GM10266 (cell line): ENCODE data around the gene PTPRN2.
"Not testable (repeated sequence)": the region's sequence is repeated elsewhere in the genome, so short reads cannot be mapped to it uniquely, and the experiment has no call there.

Experiments used
- DNase-seq: peaks from one replicate; pipeline ENCODE4 v3.0.0; 2012; ENCODE audit errors: extremely low spot score
- CTCF ChIP-seq: IDR thresholded peaks from 2 replicates; pipeline ENCODE4 v1.5.1; 2012; ENCODE audit warnings: mild to moderate bottlenecking, low read depth; ENCODE audit not compliant: control insufficient read depth, insufficient read depth; ENCODE audit errors: missing control alignments

PTPRN2 gene

DNA sequence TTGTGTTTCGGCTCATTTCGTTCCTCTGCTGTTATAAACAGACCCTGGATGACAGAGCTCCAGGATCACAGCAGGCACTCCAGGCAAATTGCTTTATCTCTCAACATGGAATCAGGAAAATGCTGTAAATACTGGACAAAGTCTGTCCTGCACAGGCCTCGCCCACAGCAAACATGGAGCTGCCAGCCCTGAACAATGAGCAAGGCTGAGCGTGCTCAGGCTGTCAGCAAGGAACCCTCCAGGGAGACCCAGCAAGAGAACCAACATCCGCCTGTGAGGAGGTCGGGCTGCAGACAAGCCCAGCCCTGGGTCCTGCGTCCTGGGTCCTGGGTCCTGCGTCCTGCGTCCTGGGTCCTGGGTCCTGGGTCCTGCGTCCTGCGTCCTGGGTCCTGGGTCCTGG is 180.8 kb downstream of the PTPRN2 start:
- TF ChIP-seq CTCF: no peak
- DNase-seq: no peak

GRCh38 chr7:158406364-158406763 is 181.3 kb downstream of the PTPRN2 start:
- no peak for TF ChIP-seq CTCF

DNA sequence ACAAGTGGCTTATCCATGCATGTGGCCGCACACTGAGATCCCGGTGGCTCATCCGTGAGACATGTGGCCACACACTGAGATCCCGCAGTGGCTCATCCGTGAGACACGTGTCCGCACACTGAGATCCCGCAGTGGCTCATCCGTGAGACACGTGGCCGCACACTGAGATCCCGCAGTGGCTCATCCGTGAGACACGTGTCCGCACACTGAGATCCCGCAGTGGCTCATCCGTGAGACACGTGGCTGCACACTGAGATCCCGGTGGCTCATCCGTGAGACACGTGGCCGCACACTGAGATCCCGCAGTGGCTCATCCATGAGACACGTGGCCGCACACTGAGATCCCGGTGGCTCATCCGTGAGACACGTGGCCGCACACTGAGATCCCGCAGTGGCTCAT is 181.9 kb downstream of the PTPRN2 start:
- not testable (repeated sequence) for DNase-seq

More at GRCh38 chr7:158406364-158406763, 181.3 kb downstream of the PTPRN2 start:
- no peak for DNase-seq

DNA sequence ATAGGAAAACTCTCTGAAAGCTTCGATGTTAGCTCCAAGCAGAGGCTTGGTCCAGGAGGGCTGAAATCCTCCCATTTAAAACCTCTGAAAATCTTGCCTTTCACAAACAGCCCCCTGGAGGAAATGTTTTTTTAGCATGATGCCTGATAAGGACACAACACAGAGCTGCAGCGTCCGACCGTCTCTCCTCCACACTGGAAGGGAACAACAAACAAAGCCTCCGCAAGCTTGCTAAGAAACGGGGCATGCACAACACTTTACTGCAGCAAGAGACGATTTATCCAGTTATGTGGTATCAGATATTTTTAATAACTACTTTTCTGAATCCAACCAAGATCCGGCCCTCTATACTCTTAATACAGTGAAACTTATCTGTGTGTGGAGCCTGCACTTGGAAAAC is 182.3 kb downstream of the PTPRN2 start:
- no peak for DNase-seq
- TF ChIP-seq CTCF: no peak

GRCh38 chr7:158404031-158404761 is 183.4 kb downstream of the PTPRN2 start:
- no peak for DNase-seq
- TF ChIP-seq CTCF: no peak

DNA sequence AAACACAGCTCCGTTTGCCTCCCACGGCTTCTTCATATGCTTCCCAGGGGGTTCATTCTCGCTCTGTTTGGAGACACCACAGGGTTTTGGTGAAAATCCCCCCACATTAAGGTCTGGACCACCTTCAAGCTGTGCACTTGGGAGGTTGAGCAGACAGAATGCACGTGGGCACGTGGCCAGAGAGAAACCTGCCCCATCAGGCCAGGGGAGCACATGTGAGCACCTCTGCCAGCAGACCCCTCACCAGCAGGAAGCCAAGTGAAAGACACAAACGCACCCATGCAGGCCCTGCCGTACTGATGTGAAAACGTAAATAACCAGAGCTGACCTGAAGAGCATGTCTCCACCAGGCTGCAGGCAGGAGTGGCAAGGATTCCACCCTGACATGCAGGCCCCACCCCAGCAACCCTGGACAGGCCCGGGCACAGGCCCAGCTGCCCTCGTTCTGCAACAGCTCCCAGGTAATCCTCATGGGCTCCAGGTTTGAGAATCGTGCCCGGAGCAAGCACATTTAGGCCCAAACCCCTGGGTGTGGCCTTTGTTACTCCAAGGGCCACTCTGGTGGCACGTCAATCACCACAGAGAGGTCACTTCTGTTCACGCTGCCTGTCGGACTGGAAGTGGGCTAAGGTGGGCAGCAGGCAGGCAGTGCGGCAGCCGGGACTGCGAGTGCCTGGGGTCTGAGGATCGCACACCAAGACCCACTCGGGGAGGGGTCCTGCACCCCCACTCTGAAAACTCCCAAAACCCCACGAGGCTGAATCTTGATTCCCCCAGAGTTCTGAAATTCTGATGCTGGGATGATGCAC is 184.4 kb downstream of the PTPRN2 start:
- DNase-seq: no peak
- TF ChIP-seq CTCF: no peak

- TF ChIP-seq CTCF: no peak
- no peak for DNase-seq
Measured at GRCh38 chr7:158402471-158402870, 185.2 kb downstream of the PTPRN2 start.
